Stimulated activated CD4-positive, alpha-beta T cell treated with anti-CD3 and anti-CD28 coated beads, Interleukin-4, amount 100 ng/mL, for 48 hours (primary cell): ENCODE data around the gene TSPAN5.
"Not testable (repeated sequence)": the region's sequence is repeated elsewhere in the genome, so short reads cannot be mapped to it uniquely, and the experiment has no call there.

Experiments used
- DNase-seq, 2 donors: peaks; one replicate each; pipeline ENCODE4 v3.0.0-alpha.2; 2020; ENCODE audit warnings: low read depth in 2 of 2

The TSPAN5 gene

GRCh38 chr4:98658287-98659105, at the start of gene TSPAN5:
TSPAN5 (minus strand) TSS chr4:98658611.
- peak; percentile 76 to 83 for DNase-seq

GRCh38 chr4:98706935-98707334, 48.5 kb upstream of the TSPAN5 start:
- no peak for DNase-seq

- no peak for DNase-seq
These were observed 47.9 kb upstream of the TSPAN5 start for GRCh38 chr4:98706200-98706813.

- DNase-seq = not testable (repeated sequence)
These were observed 47.2 kb upstream of the TSPAN5 start for GRCh38 chr4:98705586-98705985.

GRCh38 chr4:98700656-98701055, 42.2 kb upstream of the TSPAN5 start:
- no peak for DNase-seq

GRCh38 chr4:98694076-98694475, 35.7 kb upstream of the TSPAN5 start:
- no peak for DNase-seq

GRCh38 chr4:98692411-98692810, 34.0 kb upstream of the TSPAN5 start:
- no peak for DNase-seq

- no peak for DNase-seq
These were observed 33.2 kb upstream of the TSPAN5 start for GRCh38 chr4:98691588-98691987.

GRCh38 chr4:98689507-98690174, 31.2 kb upstream of the TSPAN5 start:
- no peak for DNase-seq

GRCh38 chr4:98688411-98689290, 30.2 kb upstream of the TSPAN5 start:
- peak in 1 of 2 donors; percentile 14 for DNase-seq

- DNase-seq = no peak
These were observed 29.5 kb upstream of the TSPAN5 start for GRCh38 chr4:98687876-98688275.

- no peak for DNase-seq
These were observed 28.4 kb upstream of the TSPAN5 start for GRCh38 chr4:98686847-98687246.

- DNase-seq = no peak
These were observed 27.8 kb upstream of the TSPAN5 start for GRCh38 chr4:98686043-98686707.

- no peak for DNase-seq
These were observed 27.0 kb upstream of the TSPAN5 start for GRCh38 chr4:98685225-98686042.

- no peak for DNase-seq
These were observed 24.3 kb upstream of the TSPAN5 start for GRCh38 chr4:98682719-98683118.

GRCh38 chr4:98680806-98681205, 22.4 kb upstream of the TSPAN5 start:
- DNase-seq = no peak

- no peak for DNase-seq
These were observed 21.3 kb upstream of the TSPAN5 start for GRCh38 chr4:98679738-98680137.

- DNase-seq = no peak
These were observed 19.4 kb upstream of the TSPAN5 start for GRCh38 chr4:98677799-98678198.

GRCh38 chr4:98674404-98675173, 16.2 kb upstream of the TSPAN5 start:
- DNase-seq = no peak

GRCh38 chr4:98673978-98674377, 15.6 kb upstream of the TSPAN5 start:
- DNase-seq = no peak
